CMK (cell line): ENCODE results near the gene PPP1R14D.
A peak's percentile ranks its signal among the peaks of the same experiment; 100 is the strongest.

Experiments used
- DNase-seq: peaks from one replicate; pipeline ENCODE4 v3.0.0-alpha.2; 2010; ENCODE audit warnings: low read depth

PPP1R14D gene

DNA sequence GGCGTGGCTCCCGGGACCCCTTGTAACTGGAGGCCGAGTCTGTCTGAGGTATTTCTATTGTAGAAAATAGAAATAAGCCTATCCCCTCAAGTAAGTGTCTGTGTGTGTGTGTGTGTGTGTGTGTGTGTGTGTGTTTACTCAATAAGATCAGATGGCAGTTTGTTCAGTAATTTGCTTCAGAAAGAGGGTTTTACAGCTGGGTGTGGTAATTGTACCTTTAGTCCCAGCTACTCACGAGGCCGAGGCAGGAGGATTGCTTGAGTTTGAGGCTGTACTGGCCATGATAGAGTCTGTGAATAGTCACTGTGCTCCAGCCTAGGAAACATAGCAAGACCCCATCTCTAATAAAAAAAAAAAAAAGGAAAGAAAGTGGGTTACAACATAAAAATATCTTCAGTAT, 24.0 kb upstream of the PPP1R14D start:
- DNase-seq, result no peak

DNA sequence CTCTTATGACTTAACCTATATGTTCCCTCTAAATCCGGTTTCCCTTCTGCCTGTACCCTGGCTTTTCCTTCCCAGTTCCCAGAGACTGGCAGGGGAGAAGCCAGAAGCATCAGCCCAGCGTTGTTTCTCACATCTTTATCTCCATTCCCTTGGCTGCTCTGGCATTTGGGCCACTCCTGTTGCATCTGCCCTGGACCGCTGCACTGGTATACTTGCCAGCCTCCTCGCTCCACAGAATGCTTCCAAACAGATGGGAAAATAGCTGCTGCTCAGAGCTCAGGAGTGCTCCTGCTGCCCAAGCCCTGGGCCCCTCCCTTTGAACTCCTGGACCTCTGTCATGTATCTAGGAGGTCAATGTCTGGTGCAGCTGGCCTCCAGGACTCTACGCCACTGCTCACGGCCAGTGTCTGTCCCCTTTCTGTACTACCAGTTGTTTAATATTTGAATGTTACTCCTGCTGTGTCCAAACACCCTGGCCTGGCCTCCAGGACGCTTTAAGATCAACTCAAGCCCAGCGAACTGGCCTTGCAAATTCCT, 22.1 kb upstream of the PPP1R14D start:
- DNase-seq, result no peak

DNA sequence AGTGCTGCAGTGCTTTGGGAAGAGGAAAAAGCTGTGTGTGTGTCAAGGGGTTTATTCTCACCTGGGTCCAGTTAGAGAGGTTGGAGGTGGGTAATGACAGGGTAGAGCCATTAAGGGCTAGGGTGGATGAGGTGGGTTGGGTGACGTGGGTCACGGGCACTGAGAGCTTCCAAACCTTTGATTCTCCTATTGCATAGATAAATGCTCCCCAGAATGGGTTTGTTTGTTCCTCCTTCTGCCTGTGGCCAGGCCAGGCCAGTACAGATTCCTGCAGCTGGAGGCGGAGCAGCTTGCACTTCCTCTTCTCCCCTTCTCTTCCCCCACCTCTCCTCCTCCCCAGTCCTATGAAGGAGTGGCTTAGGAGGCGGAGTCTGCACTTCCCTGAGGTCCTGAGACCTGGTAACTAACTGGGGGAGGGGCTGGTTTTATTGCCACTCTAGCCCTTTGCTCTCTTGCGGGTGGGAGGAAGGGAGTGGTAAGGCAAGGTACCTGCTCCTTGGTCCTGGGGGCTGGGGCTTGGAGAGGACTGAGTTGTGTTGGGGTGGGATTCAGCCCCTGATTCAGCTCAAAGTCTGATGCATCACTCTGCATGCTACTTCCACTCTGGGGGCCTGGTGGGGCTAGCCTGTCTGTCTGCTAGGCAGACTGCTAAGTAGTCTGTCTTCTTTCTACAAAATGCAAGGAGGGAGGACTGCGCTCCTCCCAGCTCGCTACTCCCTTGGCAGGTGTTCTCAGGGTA, 18.9 kb upstream of the PPP1R14D start:
- DNase-seq, result peak; percentile 84

DNA sequence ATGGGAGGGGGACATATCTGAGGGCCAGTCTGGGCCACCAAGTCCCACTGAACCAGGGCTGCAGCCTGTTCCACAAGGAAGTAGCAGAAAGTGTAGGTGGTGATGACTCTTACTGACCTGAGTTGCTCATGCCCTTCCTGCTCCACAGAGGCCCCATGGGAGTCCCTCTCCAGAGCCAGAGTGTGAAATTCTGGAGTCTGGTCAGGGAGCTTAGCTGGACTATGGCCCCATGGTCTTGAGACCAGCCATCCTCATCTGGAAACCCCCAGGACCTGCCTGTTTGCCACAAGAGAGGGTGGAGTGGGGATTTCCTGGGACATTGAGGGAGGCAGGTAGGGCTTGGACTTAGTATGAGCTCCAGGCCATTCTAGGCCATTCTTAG, 18.3 kb upstream of the PPP1R14D start:
- no peak for DNase-seq

DNA sequence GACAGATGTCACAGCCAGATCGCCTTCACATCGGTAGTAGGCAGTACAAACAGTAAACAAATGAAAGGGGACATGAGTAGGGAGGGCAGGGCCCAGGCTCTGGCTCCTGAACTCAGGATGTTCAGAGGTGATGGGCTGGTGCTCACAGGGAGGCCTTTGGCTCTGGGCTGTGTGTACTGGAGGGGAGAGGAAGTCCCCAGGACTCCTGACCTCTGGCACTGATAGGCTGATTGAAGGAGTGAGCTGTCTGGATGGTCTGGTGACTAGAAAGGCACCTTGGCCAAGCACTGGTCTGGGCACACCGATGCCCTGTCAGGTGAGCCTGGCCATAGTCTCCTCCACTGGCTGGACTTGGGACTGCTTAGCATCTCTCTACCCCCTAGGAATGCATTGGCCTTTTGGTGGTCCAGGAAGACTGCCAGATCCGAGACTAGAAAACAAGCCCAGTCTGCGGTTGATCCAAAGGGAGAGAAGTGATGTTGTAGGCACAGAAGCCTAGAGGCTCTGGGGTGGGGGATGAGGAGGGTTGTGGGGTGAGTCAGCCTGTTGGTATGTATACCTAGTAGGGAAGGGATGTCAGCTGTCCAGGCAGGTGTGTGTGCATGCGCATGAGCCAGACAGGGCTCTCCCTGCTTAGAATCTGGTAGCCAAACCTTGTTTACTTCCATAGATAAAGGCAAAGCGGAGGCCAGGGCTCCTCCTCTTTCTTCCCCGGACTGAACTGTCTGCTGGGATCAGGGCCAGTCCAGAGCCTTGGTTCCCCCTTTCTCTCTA, 17.2 kb upstream of the PPP1R14D start:
- no peak for DNase-seq

DNA sequence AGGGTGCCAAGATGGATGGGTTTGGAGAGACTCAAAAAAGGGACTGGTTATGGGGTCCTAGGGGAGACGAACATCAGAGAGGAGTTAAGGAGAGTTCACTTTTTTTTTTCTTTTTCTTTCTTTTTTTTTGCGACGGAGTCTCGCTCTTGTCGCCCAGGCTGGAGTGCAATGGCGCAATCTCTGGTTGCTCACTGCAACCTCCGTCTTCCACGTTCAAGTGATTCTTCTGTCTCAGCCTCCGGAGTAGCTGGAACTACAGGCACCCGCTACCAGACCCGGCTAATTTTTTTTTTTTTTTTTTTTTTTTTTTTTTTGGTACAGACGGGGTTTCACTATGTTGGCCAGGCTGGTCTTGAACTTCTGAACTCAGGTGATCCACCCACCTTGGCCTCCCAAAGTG, 16.5 kb upstream of the PPP1R14D start:
- no peak for DNase-seq

DNA sequence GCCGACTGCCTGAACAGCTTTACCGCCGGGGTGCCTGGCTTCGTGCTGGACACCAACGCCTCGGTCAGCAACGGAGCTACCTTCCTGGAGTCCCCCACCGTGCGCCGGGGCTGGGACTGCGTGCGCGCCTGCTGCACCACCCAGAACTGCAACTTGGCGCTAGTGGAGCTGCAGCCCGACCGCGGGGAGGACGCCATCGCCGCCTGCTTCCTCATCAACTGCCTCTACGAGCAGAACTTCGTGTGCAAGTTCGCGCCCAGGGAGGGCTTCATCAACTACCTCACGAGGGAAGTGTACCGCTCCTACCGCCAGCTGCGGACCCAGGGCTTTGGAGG, 16.2 kb upstream of the PPP1R14D start:
- DNase-seq, result no peak

DNA sequence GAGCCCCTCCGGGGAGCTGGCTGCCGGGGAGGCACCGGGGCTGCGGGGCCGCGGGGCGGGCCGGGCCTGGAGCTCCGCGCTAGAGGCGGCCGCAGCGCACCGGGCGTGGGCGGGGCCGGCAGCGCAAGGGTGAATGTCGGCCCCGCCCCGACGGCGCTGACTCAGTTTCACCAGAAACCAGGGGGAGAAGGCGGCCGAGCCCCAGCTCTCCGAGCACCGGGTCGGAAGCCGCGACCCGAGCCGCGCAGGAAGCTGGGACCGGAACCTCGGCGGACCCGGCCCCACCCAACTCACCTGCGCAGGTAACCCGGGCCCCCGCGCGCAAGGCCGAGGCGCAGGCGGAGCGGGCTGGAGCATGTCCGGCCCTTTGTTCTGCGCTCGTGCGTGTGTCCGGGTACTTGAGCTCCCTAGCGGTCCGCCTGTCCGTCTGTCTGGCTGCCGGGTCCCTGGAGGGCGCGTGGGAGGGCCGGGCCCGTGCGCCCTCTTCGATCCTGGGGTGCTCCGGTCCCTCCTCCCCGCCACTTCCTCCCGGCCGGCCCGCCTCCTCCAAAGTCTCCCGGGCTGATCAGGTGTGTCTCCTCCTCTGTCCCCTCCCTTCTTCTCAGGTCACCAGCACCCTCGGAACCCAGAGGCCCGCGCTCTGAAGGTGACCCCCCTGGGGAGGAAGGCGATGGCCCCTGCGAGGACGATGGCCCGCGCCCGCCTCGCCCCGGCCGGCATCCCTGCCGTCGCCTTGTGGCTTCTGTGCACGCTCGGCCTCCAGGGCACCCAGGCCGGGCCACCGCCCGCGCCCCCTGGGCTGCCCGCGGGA, 15.6 kb upstream of the PPP1R14D start, which contains the start of gene SPINT1:
Gene SPINT1, plus strand, starts transcription at position 164 of the 811 bp plus-strand sequence. Its CDS starts 507 bp downstream, at position 671.
- DNase-seq, result no peak

DNA sequence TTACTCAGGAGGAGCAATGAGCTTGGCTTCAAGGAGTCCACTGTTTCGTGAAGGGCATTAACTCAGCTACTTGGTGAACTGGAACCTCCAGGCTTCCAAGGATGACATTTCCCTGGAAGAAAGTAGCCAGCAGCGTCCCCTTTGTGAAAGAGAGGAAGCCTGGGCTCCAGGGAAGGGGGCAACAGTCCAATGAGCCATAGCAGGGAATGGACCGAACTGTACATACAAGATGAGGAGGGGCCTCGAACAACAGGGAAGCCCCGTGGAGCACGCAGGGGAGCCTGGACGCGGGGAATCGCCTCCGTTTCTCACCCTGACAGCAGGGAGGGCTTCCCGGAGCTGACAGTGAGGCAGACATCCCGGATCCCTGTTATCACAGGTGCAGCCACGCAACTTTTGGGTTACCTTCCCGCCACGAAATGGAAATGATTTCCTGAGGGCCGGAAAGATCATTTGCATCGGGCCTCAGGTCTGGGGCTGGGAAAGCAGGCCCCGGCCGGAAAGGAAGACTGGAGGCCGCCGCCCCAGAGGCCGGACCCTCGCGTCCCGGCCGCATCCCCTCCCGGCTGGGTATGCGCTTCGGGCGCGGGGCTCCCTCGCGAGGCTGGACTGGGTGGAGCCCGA, 14.9 kb upstream of the PPP1R14D start:
- no peak for DNase-seq

DNA sequence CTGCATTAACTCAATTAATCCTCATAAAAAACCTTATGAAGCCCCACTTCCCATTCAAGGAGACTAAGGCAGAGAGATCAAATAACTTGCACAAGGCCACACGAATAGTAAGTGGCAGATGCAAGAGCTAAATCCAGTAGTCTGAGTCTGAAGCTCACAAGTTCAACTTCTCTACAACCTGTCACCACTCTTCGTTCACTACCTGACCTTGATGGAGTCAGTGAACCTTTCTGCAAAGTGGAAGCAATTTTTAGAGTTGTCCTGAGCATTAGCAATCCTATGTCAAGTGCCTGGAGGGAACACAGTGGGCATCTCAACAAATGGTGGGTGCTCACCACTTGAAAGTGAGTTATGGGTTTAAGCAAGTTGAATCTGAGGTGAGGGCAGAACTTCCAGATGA, 13.2 kb upstream of the PPP1R14D start:
- no peak for DNase-seq

DNA sequence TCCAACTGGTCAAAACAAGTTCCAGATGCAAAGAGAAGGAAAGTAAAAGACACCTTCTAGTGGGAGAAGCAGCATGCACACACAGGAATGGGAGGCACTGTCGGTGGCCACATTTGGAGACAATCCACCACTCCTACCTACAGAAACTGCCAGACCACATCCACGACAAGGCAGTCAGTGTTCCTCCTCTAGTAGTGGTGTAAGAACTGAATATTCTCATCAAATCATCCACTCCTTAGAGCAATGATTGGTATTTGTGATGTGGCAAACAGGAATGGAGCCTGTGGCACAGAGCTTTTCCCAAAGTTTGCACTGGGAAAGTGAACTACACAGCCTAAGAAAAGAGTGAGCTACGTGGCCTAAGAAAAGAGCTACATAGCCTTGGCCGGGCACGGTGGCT, 10.2 kb upstream of the PPP1R14D start:
- DNase-seq, result no peak

DNA sequence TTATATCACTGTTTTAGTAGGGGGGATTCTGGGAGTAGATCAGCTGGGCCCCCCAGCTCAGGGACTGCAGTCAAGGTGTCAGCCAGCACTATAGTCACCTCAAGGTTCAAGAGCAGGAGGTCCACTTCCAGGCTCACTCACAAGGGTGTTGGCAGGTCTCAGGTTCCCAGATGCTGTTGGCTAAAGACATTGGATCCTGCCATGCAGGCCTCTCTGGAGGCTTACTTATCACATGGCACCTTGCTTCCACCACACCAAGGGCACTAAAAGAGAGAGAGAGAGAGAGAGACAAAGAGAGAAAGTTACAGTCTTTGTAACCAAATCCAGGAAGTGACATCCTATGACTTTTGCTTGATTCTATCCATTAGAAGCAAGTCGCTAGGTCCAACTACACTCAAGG, 7.5 kb upstream of the PPP1R14D start:
- DNase-seq, result no peak

DNA sequence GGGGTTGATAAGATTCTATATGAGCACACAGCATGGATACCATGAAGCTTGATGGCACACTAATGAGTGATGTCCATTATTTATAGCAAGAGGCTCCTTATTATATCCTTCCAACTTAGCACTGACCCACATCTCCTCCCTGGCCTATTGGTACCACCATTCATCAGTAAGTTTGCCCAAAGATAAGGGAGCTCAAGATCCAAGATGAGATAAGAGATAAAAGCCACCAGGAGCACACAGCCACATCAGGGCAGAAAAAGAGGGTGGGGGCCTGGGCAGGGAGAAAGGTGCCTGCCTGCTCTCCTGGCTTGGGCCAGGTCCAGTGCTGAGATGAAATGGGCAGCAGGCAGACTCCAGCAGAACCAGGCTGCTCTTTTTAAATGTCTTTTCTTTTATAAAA, 4.4 kb upstream of the PPP1R14D start:
- no peak for DNase-seq

DNA sequence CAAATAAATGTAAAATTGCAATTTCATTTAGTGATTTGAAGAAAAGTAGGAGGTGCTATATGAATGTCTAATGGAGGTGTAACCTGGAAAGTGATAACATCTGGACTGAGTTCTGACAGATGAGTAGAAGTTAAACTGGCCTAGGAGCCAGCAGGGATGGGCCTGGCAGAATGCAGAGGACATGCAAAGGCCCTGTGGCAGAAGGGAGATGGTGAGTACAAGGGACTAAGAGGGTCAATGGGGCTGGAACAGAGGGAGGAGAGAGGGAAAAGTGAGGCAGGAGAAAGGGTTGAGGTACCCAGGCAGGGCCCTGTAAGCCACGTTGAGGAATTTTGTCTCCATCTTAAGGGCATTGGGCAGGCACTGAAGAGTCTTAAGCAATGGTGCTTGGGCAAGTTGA, 3.4 kb upstream of the PPP1R14D start:
- no peak for DNase-seq

DNA sequence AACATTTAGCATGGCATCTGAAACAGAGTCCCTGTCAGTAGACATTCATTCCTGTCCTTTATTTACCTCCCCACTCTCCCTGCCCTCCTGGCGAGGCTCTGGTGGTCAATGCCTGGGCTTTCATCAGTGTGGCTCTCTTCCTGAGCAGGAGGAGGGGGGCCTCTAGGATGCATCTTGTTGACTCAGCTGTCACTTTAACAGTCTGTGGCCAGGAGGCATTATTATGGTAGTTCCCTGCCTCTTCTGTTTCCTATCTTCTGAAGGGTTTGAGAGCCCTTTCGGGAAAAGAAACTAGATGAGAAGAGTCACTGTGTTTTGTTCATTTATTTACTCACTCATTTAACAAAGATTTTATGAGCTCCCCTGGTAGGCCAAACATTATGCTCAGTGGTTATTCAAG, 2.4 kb upstream of the PPP1R14D start:
- no peak for DNase-seq

DNA sequence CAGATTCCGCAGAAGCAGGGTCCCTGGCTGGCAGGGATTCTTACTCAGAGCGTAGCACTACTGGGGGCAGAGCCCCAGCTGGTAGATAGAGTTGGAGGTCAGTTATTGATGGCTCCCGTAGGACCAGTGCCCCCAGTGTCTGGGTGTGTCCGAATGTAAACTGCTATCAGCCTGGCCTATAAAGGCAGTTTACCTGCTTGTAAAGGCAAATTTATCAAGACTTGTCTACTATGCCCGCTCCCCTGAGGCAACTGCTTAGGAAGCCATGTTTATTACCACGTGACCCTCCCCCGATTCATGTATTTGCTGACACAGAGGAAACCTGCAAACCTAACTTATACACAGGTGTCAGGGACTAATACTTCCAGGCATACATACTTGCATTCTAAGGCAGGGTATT, 607 bp upstream of the PPP1R14D start:
- no peak for DNase-seq

DNA sequence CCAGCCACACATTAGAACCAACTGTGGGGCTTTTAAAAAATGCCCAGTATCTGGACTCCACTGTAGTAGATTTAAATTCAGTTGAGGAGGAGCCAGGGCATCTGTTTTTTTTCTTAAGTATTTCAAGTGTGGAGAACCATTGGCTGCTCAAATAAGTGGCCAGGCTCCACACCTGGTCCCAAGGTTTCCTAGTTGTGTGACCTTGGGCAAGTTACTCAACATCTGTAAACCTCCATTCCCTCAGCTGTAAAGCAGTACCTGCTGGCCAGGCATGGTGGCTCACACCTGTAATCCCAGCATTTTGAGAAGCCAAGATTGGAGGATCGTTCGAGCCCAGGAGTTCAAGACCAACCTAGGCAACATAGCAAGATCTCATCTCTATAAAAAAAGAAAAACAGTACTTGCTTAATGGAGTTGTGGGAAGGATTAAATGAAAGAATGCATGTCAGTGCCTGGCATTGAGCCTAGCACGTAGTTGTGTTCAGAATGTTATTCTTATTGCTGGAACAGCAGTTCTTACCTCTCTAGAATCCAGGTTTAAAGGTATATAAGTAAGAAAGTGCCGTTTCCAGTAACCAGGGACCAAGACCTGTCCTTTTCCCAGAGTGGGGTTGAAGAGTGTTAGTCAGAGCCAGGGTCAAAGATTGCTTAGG, 2.0 kb downstream of the PPP1R14D start:
- DNase-seq, result no peak

DNA sequence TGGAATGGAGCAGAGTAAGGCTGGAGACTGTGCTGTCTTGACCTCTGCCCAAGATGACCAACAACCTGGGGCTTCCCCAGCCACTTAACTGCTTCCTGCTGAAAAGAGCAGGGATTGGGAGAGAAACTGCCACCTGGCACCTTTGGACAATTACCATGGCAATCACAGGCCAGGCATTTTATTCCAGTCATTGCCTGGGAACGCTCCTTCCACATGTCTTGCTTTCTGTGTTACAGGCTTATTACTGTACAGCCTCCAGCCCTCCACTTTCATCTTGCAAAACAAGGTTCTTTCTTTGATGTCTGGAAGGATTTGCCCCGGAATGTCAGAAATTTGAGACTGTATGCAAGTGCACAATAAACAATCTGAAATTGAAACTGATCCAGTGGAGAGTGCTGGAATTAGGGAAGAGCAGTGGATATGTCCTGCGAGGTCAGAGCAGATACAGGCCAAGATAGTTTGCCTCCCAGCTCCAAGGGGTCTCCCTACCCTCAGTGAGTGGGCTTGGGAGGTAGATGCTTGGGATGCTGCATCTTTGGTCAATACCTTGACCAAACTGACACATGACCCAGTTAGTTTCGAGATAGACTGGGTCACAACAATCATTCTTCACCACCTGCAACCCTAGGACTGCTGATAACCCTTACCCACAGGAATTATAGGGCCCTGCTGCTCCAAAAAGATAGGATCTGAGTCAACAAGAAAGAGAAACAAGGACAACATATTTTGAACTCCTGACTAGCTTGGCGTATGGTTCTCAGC, 2.7 kb downstream of the PPP1R14D start:
- no peak for DNase-seq

DNA sequence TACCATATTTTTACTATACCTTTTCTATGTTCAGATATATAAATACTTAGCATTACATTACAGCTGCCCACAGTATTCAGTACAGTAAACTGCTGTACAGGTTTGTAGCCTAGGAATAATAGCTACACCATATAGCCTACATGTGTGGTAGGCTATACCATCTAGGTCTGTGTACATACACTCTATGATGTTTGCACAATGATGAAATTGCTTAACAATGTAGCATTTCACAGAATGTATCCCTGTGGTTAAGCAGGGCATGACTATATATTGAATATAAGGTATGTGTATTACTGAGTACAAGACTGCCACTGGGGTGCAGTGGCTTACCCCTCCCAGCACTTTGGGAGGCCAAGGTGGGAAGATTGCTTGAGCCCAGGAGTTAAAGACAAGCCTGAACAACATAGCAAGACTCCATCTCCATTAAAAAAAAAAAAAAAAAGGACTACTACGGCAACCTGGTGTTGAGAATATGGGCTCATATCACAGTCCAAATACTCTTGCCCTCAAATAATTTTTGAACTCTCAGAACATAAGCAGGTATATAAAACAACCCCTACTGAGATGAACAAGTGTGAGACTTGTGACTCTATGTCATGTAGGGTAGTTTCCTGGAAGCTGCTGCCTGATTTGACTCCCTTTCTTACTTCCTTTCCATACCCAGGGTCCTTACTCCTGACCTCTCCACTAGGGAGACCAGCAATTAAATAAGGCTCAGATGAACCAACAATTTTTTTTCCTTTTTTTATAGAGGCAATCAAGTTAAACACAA, 4.8 kb downstream of the PPP1R14D start:
- DNase-seq, result no peak

DNA sequence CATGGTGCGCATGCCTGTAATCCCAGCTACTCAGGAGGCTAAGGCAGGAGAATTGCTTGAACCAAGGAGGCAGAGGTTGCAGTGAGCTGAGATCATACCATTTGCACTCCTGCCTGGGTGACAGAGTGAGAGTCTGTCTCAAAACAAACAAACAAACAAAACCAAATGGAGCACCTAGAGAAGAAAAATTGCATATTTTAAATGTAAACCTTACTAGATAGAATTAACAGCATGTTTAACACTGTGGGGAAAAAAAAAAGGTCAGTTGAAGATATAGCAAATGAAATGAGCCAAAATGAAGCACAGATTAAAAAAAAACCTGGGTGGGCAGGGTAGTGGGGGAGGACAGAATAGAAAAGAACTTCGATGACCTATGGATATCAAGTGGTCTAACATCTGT, 7.3 kb downstream of the PPP1R14D start:
- DNase-seq, result no peak
